Measurements from ENCODE around the gene FLNB. TPM values are rescaled to one million over a fixed set of nuclear protein-coding genes. Genes with fewer than 3 reads are reported as not detected.

FLNB gene
- total and polyA plus RNA-seq, 2 of the 8 experiments (the other 6 are each of a cell fraction or from before 2014, with no cell fraction given): 72.3 to 118 TPM

- Histone ChIP-seq H4K8ac (ENCODE audit: extremely low read depth, insufficient read depth, low read length) (no peak overlapping the region), H4K20me1 (replicated peaks in 1 of 2; ENCODE audit: control insufficient read depth in 1 of 2, insufficient read depth in 2 of 2, low read length in 2 of 2) (no peaks in the 10 kb centered on the region), H3K9me3 (ENCODE audit: insufficient read depth in 2 of 2, low read depth in 1 of 2, low read length in 1 of 2) (no peaks in the 10 kb centered on the region), H3K4me1 (replicated peaks in 1 of 4; ENCODE audit: control insufficient read depth in 3 of 4, insufficient read depth in 4 of 4, low read length in 3 of 4) (peaks cover 0 to 4% (median 1%) of the 10 kb centered on the region in 4 experiments; a peak in 2 of 7 replicates), H2BK12ac (ENCODE audit: low read depth, low read length) (no peak overlapping the region), H3K27ac (ENCODE audit: low read depth, low read length) (no peak overlapping the region), H2BK120ac (replicated peaks; ENCODE audit: low read depth, low read length) (no peak overlapping the region), H3K23ac (ENCODE audit: insufficient read length) (no peak overlapping the region), H3K4ac (replicated peaks; ENCODE audit: insufficient read length, low read depth, low read length) (no peak overlapping the region), H2AFZ (ENCODE audit: low read length) (no peak overlapping the region), H3K18ac (ENCODE audit: extremely low read depth, low read length) (no peak overlapping the region), H3K4me3 (ENCODE audit: extremely low read depth in 1 of 4, insufficient read depth in 2 of 4, low read depth in 3 of 4, low read length in 4 of 4) (no peak overlapping the region), H2AK5ac (ENCODE audit: low read depth, low read length) (no peak overlapping the region), H4K5ac (ENCODE audit: insufficient read length, low read depth, low read length) (no peak overlapping the region), H2BK20ac (ENCODE audit: low read length) (no peak overlapping the region), H3K36me3 (ENCODE audit: control insufficient read depth in 2 of 4, insufficient read depth in 4 of 4, low read length in 3 of 4) (no peaks in the 10 kb centered on the region), H3K23me2 (ENCODE audit: low read depth, low read length) (no peaks in the 10 kb centered on the region), H3K14ac (ENCODE audit: insufficient read length) (no peak overlapping the region), H2BK5ac (ENCODE audit: low read depth, low read length) (no peak overlapping the region), H3K56ac (replicated peaks; ENCODE audit: insufficient read length, low read depth, low read length) (no peak overlapping the region), H3K79me1 (ENCODE audit: low read depth, low read length) (no peaks in the 10 kb centered on the region), H3K9ac (replicated peaks in 1 of 4; ENCODE audit: extremely low read depth in 1 of 4, low read depth in 3 of 4, low read length in 3 of 4) (no peak overlapping the region), H3K79me2 (ENCODE audit: control insufficient read depth in 1 of 2, insufficient read depth in 2 of 2, low read length in 2 of 2) (no peaks in the 10 kb centered on the region), H3K4me2 (ENCODE audit: insufficient read depth in 1 of 2, low read depth in 2 of 2, low read length in 2 of 2) (no peak overlapping the region), H4K91ac (replicated peaks; ENCODE audit: insufficient read length, low read length) (no peak overlapping the region), H3K27me3 (replicated peaks in 1 of 4; ENCODE audit: control insufficient read depth in 3 of 4, extremely low read depth in 1 of 4, insufficient read depth in 3 of 4, low read length in 3 of 4) (no peaks in the 10 kb centered on the region), H2BK15ac (ENCODE audit: low read length) (no peak overlapping the region)
- 85% methylated on average over 10 of the region's 10 CpGs; no CpG with 5 or more reads in 1 of the 2 experiments for WGBS, 2 experiments (ENCODE audit: extremely low coverage in 1 of 2, insufficient coverage in 1 of 2, insufficient read length in 1 of 2, insufficient replicate concordance in 2 of 2, low coverage in 1 of 2, low lambda C conversion rate in 2 of 2, missing lambda C conversion rate in 1 of 2)
- no peak for FAIRE-seq
- DNase-seq (ENCODE audit: low read depth in 1 of 2, low spot score in 2 of 2): no peak
- ChIA-PET CTCF (ENCODE audit: partially characterized antibody) (interaction anchor here (0.5 to 9.7 kb wide), 6 partner anchors 14 to 162 kb away, joined by 3 to 177 read pairs (median 10); partner anchors contain the start of genes HTD2 and RPP14), POLR2A (ENCODE audit: partially characterized antibody) (no interaction called here)
- TF ChIP-seq TCF12 (IDR thresholded peaks at IDR 0.05; ENCODE audit: low read depth, low read length): no peak
- no peak for TF ChIP-seq SIRT6 (IDR thresholded peaks at IDR 0.05; ENCODE audit: low read length)
- TF ChIP-seq GABPA (IDR thresholded peaks at IDR 0.05; ENCODE audit: borderline replicate concordance, insufficient read depth, low read length): no peak
- no peak for TF ChIP-seq ZNF274 (IDR thresholded peaks at IDR 0.05; ENCODE audit: borderline replicate concordance, extremely low read depth, low read length)
- TF ChIP-seq POLR2A (IDR thresholded peaks at IDR 0.05; ENCODE audit: control extremely low read depth in 1 of 2, low read depth in 2 of 2, low read length in 2 of 2): no peak
- no peak for TF ChIP-seq TBP (IDR thresholded peaks at IDR 0.05; ENCODE audit: low read depth, low read length)
- TF ChIP-seq BRCA1 (IDR thresholded peaks at IDR 0.05; ENCODE audit: low read depth, low read length): no peak
- no peak for TF ChIP-seq JUND (IDR thresholded peaks at IDR 0.05; ENCODE audit: low read length)
- TF ChIP-seq CHD2 (IDR thresholded peaks at IDR 0.05; ENCODE audit: low read length): no peak
- TF ChIP-seq RBBP5 (IDR thresholded peaks at IDR 0.05; ENCODE audit: borderline replicate concordance, low read depth, low read length): no peak
- no peak for TF ChIP-seq MAFK (IDR thresholded peaks at IDR 0.05; ENCODE audit: low read depth, low read length)
- no peak for TF ChIP-seq USF2 (IDR thresholded peaks at IDR 0.05; ENCODE audit: low read length)
- no peak for TF ChIP-seq HDAC6 (IDR thresholded peaks at IDR 0.05; ENCODE audit: low read depth, low read length)
- no peak for TF ChIP-seq HDAC2 (IDR thresholded peaks at IDR 0.05; ENCODE audit: borderline replicate concordance in 1 of 2, low read depth in 2 of 2, low read length in 2 of 2)
Observed at GRCh38 chr3:58191361-58191991, 183.3 kb downstream of the FLNB start.
